SU-DHL-6 (cell line): ENCODE results near the gene DNPH1.

ENCODE experiments used
- CTCF ChIP-seq: fragments of 200-600 bp; sonication (generic); IDR thresholded peaks from one replicate; pipeline ENCODE4 v1.5.1; 2017; ENCODE audit warnings: antibody characterized with exemption, mild to moderate bottlenecking, low read length, moderate library complexity; ENCODE audit not compliant: insufficient read depth, poor library complexity, severe bottlenecking
- EZH2phosphoT487 ChIP-seq: fragments of 200-600 bp; sonication (generic), shearing (Covaris generic); conservative IDR thresholded peaks from 2 replicates; pipeline ENCODE4 v1.6.1; 2018; ENCODE audit warnings: mild to moderate bottlenecking, antibody characterized with exemption, low read length, moderate library complexity, mixed read lengths

DNA sequence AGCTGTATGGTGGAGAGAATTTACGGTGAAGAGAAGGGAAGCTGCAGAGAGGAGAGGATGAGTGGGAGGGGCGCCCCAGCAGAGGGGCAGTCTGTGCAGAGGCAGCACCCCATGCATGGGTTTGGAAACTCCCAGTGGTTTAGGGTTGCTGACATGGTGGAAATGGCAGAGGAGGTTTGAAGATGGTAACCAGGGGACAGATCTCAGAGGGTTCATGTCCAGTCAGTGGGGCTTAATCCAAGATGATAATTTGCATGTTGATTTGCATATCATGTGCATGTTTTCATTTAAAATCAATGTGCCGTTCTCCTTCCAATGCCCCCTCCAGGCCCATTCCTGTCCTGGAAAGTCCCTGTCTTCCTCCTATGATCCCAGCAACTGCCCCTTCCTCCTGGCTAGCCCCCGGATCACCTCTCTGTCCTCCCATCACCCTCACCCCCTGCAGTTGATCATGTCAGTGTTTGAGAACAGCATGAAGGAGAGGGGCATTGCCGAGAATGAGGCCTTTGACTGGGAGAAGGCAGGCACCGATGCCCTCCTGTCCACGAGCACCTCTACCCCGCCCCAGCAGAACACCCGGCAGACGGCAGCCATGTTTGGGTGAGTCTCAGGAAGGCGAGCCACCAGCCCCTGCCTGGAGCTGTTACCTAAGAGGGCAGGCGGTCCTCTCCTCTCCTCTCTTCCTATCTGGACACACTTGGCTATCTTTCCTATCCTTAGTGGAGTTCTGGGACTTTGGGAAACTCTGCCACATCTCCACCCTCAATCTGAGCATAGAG lies 28.3 kb upstream of the DNPH1 start:
- TF ChIP-seq CTCF, result no peak
- TF ChIP-seq EZH2phosphoT487, result no peak
